A673 (cell line): Measurements from ENCODE around the gene REXO1.

Source experiments
- EZH2 ChIP-seq: fragments of 200-600 bp; sonication (generic); IDR thresholded peaks from 2 replicates; pipeline ENCODE4 v1.6.1; 2017; ENCODE audit warnings: borderline replicate concordance, low read depth, mild to moderate bottlenecking, mixed read lengths, antibody characterized with exemption, low read length; ENCODE audit not compliant: poor library complexity, severe bottlenecking
- TF ChIP-seq, protein P1 (sequence below): fragments of 300-800, 200-600 bp; sonication (generic); conservative IDR thresholded peaks from 2 replicates; pipeline ENCODE4 v1.5.1; 2017; ENCODE audit warnings: low read depth, mild to moderate bottlenecking, antibody characterized with exemption, low read length, moderate library complexity, mixed read lengths

DNA sequence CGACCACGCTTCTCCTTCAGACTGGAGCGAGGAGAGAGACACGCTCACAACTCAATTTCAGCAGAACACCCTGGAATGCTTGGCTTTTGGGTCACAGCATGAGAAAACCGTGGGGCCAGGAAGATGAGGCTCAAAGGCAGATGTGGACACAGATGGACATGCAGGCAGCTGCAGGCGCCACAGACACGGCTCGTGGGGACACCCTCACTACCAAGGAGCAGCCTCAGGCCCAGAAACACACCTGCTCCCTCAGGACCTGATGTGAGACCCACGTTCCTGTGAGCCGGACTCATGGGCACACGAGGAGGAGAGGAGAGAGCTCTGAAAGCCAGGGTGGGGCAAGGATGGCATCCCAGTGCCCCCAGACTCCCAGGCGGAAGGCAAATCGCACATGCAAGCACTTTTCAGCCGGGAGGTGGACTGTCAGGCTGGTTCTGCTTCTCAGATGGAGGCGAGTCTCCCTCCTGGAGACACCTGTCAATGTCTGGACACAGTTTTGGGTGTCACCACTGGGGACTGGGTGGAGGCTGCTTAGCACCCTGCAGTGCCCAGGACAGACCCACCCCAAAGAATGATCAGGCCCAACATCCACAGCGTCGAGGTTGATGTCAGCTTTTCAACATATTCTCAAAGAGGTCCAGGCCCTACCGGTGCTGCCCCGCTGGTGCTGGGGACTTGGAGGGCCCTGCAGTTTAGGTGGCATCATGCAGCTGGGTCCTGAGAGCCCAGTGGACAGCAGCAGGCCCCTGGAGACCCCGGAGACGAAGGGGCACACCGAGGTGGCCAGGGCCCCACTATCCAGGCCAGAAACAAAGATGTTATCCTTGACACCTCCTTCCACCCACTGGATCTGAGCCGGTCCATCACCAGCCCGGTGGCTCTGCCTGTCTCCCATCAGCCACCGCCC, 34.8 kb upstream of the REXO1 start:
- TF ChIP-seq, protein P1, sequence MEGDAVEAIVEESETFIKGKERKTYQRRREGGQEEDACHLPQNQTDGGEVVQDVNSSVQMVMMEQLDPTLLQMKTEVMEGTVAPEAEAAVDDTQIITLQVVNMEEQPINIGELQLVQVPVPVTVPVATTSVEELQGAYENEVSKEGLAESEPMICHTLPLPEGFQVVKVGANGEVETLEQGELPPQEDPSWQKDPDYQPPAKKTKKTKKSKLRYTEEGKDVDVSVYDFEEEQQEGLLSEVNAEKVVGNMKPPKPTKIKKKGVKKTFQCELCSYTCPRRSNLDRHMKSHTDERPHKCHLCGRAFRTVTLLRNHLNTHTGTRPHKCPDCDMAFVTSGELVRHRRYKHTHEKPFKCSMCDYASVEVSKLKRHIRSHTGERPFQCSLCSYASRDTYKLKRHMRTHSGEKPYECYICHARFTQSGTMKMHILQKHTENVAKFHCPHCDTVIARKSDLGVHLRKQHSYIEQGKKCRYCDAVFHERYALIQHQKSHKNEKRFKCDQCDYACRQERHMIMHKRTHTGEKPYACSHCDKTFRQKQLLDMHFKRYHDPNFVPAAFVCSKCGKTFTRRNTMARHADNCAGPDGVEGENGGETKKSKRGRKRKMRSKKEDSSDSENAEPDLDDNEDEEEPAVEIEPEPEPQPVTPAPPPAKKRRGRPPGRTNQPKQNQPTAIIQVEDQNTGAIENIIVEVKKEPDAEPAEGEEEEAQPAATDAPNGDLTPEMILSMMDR, result no peak
- no peak for TF ChIP-seq EZH2
